Stimulated activated CD4-positive, alpha-beta T cell treated with anti-CD3 and anti-CD28 coated beads, Interleukin-2, amount 100 ng/mL, for 4 hours (primary cell): ENCODE data around the gene PCSK5.
"Not testable (repeated sequence)": the region's sequence is repeated elsewhere in the genome, so short reads cannot be mapped to it uniquely, and the experiment has no call there.

Source experiments
- DNase-seq: peaks from one replicate; pipeline ENCODE4 v3.0.0-alpha.2; 2020; ENCODE audit warnings: low read depth

PCSK5 gene

GRCh38 chr9:76007935-76008334 lies 117.5 kb downstream of the PCSK5 start:
- DNase-seq: no peak

GRCh38 chr9:76013809-76014208 lies 123.3 kb downstream of the PCSK5 start:
- DNase-seq: no peak

DNA sequence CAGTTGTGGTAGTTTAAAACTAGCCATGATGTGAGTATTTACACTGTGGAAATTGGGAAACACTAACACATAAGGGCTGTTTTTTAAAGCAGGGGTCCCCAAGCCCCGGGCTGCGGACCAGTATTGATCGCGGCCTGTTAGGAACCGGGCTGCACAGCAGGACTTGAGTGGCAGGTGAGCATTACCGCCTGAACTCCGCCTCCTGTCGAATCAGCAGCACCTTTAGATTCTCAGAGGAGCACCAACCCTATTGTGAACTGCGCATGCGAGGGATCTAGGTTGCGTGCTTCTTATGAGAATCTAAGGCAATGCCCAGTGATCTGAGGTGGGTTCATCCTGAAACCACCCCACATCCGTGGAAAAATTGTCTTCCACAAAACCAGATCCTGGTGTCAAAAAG lies 127.8 kb downstream of the PCSK5 start:
- no peak for DNase-seq

- DNase-seq: no peak
Measured at GRCh38 chr9:76018761-76019160, 128.3 kb downstream of the PCSK5 start.

DNA sequence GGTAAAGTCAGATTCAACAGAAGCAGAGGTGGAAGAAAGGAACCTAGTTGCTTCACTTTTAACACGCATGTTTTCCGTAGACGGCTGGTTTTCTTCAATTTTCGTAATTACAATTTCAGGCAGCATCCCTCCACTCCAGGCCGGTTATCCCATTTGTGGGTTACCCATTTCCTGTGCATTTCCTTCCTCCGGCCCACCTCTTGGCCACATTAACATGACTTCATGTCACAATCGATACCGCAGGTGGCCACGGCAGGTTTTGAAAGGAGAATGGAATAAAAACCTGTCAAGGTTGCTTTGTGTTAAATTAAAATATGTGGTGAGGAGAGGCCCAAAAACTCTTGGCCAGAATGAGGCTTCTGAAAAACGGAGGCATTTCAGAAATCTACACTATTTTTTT lies 130.2 kb downstream of the PCSK5 start:
- no peak for DNase-seq

DNA sequence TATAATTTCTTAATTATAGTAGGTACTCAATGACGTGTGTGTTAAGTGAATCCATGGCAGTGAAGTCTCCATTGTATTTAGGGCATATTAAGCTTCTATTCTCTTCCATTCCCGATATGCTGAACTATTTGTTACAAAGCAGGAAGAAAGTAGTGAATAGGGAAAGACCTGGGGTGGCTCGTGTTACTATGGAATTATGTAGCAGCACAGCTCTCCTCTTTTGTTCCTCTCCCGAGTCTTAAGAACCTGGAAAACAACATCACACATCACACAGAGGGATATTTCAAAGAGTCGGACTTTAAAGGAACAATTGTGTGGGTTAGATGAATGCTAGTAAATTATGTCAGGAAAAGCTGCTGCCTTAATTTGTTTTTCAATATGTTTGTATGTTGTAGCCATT lies 131.8 kb downstream of the PCSK5 start:
- DNase-seq: no peak

DNA sequence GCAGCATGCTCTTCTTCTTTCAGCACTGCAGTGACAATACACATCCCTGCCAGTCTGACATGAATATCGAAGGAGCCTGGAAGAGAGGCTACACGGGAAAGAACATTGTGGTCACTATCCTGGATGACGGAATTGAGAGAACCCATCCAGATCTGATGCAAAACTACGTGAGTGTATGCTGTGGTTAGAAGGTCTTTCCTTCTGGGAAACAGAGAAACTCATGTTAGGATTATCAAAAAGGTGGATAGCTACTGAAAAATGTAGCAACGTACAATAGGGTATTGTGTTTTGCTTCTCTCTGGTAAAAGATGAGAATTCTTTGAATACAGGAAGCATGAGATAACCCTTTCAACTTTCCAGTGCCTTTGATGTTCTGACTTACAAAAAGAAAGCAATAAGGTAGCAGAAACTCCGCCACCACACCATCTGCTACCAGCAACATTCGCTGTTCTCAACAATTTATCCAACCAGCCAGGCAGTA lies 133.3 kb downstream of the PCSK5 start:
- peak; percentile 19 for DNase-seq

DNA sequence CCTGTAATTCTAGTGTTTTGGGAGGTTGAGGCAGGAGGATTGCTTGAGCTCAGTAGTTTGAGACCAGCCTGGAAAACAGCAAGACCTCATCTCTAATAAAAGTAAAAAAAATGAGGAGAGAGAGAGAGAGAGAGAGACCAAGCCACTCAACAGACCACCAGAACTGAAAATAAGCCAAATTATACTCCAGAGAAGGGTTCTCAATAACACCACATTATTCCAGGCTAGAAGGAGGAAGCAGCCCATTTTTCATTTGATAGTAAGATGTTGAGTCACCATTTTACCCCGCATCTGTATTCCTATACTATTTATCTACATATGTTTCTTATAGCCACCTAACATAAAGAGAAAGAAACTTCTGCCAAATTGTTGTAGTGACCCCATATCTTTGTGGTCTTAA lies 134.8 kb downstream of the PCSK5 start:
- DNase-seq: no peak

DNA sequence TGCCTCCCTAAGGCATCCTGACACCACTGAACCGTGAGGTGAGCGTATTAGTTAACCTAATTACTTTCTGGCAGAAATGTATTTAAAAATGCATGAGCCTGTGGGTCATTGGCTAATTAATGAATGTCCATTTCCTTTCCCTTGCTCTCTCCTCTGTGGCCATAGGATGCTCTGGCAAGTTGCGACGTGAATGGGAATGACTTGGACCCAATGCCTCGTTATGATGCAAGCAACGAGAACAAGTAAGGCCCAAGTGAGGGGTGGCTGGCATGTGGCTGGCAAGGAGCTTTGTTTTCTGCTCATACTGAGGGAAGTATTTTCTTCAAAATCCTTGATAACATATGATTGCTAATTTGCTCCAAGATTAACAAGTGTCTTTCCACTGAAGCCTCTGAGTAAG lies 136.3 kb downstream of the PCSK5 start:
- no peak for DNase-seq

- no peak for DNase-seq
Measured at GRCh38 chr9:76027416-76027815, 136.9 kb downstream of the PCSK5 start.

GRCh38 chr9:76027861-76028260 lies 137.4 kb downstream of the PCSK5 start:
- no peak for DNase-seq

DNA sequence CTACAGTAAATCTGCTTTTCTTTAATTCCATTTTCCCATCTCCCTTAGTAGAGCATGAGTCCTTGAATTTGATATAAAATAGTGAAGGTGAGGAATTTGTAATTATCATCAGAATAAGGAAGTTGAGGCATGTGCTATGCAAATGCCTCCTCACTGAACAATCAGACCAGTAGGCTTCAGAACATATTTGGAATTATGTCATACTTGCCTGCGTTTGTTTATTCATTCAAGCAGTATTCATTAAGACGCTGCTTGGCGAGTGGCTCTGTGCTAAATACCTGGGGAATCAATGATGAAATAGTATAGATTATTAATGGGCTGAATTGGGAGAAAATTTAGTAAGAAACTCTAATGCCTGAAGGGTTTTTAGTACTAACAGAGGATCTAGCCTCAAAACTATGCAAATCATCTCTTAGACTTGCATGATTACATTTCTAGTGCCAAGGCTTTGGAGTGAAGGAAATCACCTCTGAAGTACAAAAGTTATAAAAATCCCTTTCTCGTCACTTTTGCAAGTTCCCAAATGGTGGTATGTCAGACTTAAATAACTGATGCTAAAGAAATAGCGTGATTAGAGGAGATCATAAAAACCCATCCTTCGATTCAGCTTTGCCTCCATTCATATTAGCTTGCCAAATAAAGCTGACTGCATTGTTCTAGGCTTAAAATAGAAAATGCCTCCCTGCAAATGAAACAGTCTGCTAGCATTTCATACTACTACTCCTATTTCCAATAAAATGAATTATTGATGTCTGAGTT lies 141.7 kb downstream of the PCSK5 start:
- no peak for DNase-seq

DNA sequence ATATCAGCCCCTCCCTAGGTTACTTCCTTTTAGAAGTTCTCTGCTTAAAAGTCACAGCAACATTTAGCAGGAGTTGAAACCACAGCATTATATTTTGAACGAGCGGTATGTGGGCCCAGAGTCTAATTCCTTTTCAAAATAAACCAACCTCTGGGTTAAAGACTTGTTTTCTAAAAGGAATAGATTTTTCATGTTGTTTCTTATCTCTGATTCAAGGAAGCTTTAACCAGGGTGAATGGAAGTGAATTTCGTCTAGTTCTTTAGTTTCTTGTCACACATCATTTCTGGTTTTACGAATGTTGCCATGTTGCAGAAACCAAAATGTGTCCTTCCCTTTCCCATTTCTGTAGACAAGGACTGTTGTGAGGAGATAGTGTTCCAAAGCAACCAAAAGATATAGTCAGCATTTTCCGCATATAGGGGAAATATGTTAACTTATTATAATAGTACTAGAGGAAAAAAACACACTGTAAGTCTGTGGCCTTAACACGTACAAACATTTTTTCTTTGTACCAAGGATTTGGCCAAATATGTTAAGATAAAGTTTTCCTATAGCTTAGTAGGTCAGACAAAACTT lies 142.4 kb downstream of the PCSK5 start:
- DNase-seq: no peak

- DNase-seq: no peak
Measured at GRCh38 chr9:76034049-76034448, 143.6 kb downstream of the PCSK5 start.

- DNase-seq: no peak
Measured at GRCh38 chr9:76036762-76037161, 146.3 kb downstream of the PCSK5 start.

GRCh38 chr9:76037587-76038225 lies 147.2 kb downstream of the PCSK5 start:
- DNase-seq: no peak

DNA sequence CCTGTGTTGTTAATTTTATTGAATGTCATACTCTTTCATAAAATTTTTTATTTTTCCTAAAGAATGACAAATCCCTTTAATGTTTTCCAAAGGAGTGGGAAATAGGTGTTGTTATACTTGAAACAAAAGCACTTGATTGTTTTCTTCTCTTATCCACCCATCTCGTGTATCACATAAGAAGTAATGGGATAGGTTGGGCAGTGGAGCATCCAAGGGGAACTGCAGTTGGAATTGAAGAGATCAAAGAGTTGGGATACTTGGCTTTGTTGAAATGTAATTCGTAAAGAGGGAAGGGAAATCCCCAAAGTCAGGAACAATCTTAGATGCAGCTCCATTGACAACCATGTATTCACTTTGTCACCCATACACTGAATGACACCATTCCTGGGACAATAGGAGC lies 148.0 kb downstream of the PCSK5 start:
- DNase-seq: no peak

- no peak for DNase-seq
Measured at GRCh38 chr9:76044266-76044819, 153.9 kb downstream of the PCSK5 start.

GRCh38 chr9:76045221-76045620 lies 154.7 kb downstream of the PCSK5 start:
- DNase-seq: no peak

GRCh38 chr9:76049341-76049740 lies 158.9 kb downstream of the PCSK5 start:
- no peak for DNase-seq

DNA sequence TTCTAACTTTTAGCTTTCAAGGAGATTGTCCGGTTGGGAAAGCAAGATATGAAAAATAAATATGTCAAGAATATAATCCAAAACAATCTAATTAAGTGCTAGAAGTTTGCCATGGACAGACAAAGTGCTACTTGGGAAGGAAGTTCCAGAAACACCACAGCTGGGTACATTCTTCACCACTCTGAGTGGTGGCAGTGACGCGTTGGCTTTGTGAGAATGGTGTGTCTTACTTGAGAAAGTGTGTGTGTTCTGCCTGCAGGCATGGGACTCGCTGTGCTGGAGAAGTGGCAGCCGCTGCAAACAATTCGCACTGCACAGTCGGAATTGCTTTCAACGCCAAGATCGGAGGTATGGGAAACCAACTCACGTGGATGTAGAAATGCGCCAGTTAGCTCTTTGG lies 177.2 kb downstream of the PCSK5 start:
- no peak for DNase-seq

DNA sequence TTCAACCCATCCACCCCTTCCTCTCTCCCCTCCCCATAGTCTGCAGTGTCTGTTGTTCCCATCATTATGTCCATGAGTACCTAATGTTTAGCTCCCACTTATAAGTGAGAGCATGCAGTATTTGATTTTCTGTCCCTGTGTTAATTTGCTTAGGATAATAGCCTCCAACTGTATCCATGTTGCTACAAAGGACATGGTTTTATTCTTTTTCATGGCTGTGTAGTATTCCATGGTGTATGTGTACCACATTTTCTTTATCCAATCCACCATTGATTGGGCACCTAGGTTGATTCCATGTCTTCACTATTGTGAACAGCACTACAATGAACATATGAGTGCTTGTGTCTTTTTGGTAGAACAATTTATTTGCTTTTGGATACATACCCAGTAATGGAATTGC lies 187.1 kb downstream of the PCSK5 start:
- DNase-seq: no peak

GRCh38 chr9:76081281-76081680 lies 190.8 kb downstream of the PCSK5 start:
- not testable (repeated sequence) for DNase-seq
